ENCODE measurements around the gene CHST8.
"Not testable (repeated sequence)": the region's sequence is repeated elsewhere in the genome, so short reads cannot be mapped to it uniquely, and the experiment has no call there.

CHST8 gene

GRCh38 chr19:33644284-33644836 lies 22.6 kb downstream of the CHST8 start:
- DNase-seq (ENCODE audit: low read depth), result no peak

- DNase-seq (ENCODE audit: low read depth), result no peak
Observed at GRCh38 chr19:33646306-33646705, 24.6 kb downstream of the CHST8 start.

DNA sequence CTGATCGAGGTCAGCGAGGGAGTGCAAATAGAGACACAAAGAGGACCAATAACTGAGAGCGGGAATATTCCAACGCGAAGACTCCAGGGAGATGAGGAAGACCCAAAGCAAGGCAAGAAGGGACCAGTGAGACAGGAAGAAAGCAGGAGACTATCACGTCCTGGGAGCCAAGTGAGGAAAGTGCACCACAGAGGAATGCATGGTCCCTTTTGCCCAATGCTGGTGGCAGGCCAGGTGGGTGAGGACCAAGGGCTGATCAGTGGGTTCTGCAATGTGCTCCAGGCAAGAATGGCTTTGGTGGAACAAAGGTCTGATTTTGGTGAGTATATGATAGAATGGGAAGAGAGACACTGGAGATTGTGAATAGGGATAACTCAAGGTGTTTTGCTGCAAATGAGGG lies 25.4 kb downstream of the CHST8 start:
- DNase-seq (ENCODE audit: low read depth), result no peak

GRCh38 chr19:33649627-33650305 lies 28.0 kb downstream of the CHST8 start:
- DNase-seq (ENCODE audit: low read depth), result no peak

- DNase-seq (ENCODE audit: low read depth), result no peak
Observed at GRCh38 chr19:33653684-33654083, 31.9 kb downstream of the CHST8 start.

- no peak for DNase-seq (ENCODE audit: low read depth)
Observed at GRCh38 chr19:33654840-33655508, 33.2 kb downstream of the CHST8 start.

DNA sequence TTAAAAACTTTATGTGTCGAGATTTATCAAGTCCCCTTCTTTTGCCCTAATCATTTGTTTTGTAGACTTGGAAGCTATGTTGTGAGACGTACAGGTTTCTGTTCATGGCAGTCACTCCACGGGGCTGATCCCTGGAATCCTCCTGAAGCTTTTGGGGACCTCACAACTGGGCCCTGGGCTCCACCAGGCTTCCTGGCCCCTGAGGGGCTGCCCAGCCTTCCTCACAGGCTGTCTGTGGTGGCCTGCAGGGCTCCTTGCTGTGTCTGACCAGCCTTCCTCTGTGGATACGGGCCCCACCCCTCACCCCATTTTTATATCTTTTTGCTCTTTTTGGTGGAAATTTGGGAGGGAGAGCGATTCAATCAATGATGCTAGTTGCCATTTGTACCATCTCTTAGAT lies 38.1 kb downstream of the CHST8 start:
- DNase-seq (ENCODE audit: low read depth), result no peak

DNA sequence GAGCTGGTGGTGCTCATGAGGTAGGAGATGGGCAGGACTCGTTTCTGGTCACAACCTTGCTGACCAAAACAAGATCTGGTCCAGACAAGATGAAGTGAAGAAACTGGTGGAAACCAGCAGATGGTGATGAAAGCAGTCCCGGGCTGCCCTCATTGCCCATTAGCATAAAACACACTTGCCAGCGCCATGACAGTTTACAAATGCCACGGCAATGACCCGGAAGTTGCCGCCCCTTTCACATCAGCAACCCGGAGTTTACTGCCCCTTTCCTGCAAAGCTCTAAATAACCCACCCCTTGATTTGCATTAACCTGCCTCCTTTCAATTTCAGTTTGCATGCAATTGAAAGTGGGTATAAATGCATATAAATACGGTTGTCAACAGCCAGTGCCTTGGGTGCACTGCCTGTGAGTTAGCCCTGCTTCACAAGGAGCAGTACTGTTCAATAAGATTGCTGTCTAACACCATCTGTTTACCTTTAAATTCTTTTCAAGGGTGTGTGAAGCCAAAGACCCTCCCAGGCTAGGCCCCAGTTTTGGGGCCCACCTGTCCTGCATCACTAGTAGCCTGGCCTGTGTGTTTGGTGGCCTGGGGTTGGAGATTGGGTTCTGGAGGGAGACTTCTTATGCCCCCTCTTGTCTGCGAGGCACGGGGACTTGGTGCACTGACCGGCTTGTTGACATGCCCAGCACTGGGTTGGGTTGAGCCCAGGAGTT lies 38.8 kb downstream of the CHST8 start:
- DNase-seq (ENCODE audit: low read depth), result no peak

- DNase-seq (ENCODE audit: low read depth), result no peak
Observed at GRCh38 chr19:33661336-33661735, 39.6 kb downstream of the CHST8 start.

GRCh38 chr19:33662391-33663092 lies 40.8 kb downstream of the CHST8 start:
- DNase-seq (ENCODE audit: low read depth), result no peak

DNA sequence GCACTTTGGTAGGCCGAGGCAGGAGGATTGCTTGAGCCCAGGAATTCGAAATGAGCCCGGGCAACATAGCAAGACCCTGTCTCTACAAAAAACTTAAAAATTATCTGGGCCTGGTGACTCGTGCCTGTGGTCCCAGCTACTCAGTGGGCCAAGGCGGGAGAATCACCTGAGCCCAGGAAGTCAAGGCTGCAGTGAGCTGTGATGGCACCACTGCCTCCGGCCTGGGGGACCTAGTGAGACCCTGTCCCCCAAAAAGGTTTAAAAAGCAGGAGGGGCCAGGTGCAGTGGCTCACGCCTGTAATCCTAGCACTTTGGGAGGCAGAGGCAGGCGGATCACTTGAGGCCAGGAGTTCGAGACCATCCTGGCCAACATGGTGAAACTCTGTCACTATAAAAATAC lies 41.6 kb downstream of the CHST8 start:
- not testable (repeated sequence) for DNase-seq (ENCODE audit: low read depth)

DNA sequence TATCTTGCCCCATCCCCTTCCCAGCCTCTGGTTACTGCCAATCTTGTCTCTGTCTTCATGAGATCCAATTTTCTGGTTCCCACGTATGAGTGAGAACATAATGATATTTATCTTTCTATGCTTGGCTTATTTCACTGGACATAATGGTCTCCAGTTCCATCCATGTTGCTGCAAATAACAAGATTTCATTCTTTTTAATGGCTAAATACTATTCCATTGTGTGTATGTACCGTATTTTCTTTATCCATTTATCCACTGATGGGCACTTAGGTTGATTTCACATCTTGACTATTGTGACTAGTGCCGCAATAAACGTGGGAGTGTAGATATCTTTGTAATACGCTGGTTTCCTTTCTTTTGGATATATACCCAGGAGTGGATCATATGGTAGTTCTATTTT lies 43.0 kb downstream of the CHST8 start:
- DNase-seq (ENCODE audit: low read depth), result no peak

- DNase-seq (ENCODE audit: low read depth), result no peak
Observed at GRCh38 chr19:33665776-33666595, 44.2 kb downstream of the CHST8 start.

- no peak for DNase-seq (ENCODE audit: low read depth)
Observed at GRCh38 chr19:33667141-33667650, 45.4 kb downstream of the CHST8 start.

DNA sequence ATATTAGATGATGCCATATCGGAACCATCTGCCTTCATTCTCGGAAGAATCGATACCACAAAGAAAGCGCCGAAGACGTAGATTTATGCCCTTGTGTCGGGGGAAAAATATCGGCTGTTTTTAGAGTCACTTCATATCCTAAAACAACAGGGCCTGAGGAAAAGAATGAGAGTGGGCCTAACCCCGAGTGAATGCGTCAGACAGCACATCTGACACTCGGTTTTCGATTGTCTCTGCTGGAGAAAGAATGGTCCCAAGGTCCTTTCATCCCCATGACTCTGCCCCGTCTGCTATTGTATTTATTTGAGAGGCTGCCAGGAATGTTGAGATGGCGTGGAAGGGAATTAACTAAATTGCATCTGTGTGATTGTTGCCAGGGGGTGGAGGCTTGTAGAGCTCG lies 46.1 kb downstream of the CHST8 start:
- no peak for DNase-seq (ENCODE audit: low read depth)

- no peak for DNase-seq (ENCODE audit: low read depth)
Observed at GRCh38 chr19:33668968-33669367, 47.2 kb downstream of the CHST8 start.

DNA sequence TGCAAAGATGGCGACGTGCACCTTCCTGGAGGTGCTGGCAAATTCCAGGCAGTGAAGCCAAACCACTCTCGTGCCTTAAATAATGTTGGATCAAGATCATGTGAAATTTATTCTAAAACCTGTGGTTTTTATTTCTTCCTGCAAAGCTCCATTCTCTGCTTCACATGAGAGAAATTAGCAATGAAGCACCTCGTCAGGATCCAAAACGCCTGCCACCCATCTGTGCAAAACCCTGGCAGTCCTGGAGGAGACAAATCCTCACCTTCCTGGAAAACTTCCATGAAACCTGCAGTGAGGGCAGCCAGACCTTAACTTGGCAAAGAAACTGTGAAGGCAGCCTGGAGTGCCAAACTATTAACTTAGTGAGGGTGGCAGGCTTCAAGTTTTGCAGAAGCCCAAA lies 47.6 kb downstream of the CHST8 start:
- no peak for DNase-seq (ENCODE audit: low read depth)

- DNase-seq (ENCODE audit: low read depth), result no peak
Observed at GRCh38 chr19:33670398-33670797, 48.6 kb downstream of the CHST8 start.

DNA sequence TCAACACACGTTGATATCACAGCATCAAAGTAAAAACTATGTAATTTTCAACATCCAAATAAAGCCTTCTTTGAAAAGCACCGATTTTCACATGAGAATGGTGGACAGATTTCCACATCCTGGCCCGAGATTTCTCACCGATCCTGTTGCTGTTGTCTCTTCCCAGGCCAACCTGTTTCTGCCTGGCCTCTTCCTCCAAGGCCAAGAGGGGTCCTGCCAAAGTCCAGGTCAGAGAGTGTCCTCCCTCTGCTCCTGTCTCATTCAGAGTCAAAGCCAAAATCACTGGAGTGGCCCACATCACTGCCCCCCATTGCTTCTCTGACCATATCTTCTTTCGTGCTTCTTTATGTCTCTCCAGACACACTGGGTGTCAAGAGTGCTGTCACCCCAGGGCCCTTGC lies 49.5 kb downstream of the CHST8 start:
- no peak for DNase-seq (ENCODE audit: low read depth)

DNA sequence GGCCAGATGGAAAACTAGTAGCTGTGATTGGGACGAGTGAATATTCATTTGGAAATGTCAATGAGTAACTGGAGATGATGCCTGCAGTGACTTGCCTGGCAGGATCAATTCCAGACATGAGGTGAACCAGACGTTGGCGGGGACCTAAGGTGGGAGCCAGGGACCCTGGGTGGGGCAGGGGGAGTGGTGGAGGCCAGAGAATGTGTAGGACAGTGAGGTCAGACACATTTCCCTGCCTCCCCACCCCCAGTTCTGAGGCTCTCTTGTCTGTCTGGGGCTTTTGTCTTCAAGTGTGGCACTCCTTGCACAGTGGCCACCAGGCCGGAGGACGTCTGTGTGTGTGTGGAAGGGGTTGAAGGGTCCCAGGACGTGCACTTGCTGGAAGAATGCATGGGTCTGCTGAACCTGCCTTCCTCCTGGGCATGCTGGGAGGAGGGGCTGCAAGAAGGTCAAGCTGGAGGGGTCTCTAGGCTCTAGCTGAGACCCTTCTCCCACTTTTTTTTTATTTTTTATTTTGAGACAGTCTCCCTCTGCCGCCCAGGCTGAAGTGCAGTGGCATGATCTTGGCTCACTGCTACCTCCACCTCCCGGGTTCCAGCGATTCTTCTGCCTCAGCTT lies 51.6 kb downstream of the CHST8 start:
- DNase-seq (ENCODE audit: low read depth), result no peak

Data from activated T-cell treated with anti-CD3 and anti-CD28 coated beads for 24 hours (primary cell).